A549 (cell line): Measurements from ENCODE around the gene C5orf34. TPM values are rescaled to one million over a fixed set of nuclear protein-coding genes. Genes with fewer than 3 reads are reported as not detected.

Experiments used
- ATAC-seq, 2 experiments: fragments of 200-7000 bp in 1 of 2; fragments of >200 bp in 1 of 2; cut with Nextera tagmentation in 1 of 2; cut with Tn5 transposase in 1 of 2; 3 replicates each; pipeline versions ENCODE4 v1.8.0 to v1.9.1; 2018 to 2020; ENCODE audit warnings: mild to moderate bottlenecking in 1 of 2, moderate library complexity in 1 of 2
- CTCF ChIA-PET: fragments of 300-600 bp; sonication (Branson Sonifier 250); formaldehyde crosslinking; extraction: SDS; loops from one replicate; lab custom pipeline; 2021; ENCODE audit warnings: antibody characterized with exemption, inconsistent platforms; lab: Yijun Ruan, JAX
- POLR2A ChIA-PET: fragments of 350-600 bp; formaldehyde crosslinking; extraction: SDS; loops from one replicate; lab custom pipeline; 2021; ENCODE audit warnings: antibody characterized with exemption, inconsistent platforms; lab: Yijun Ruan, JAX
- DNase-seq, 2 experiments: peaks; one replicate each; pipeline versions ENCODE4 v3.0.0 to v3.0.0-alpha.2; 2011 to 2016; ENCODE audit warnings: low read depth in 1 of 2, low spot score in 1 of 2
- FAIRE-seq: peaks from 2 replicates; lab custom pipeline; 2011; peaks lifted over from hg19 to GRCh38; lab: Jason Lieb, UNC
- H3K27ac ChIP-seq, 2 experiments: fragments of >200 bp; sonication (Bioruptor Twin); formaldehyde crosslinking; 3 replicates each; pipeline ENCODE4 v1.5.1; 2016 to 2017
- H3K4me1 ChIP-seq: fragments of >200 bp; sonication (Bioruptor Twin); formaldehyde crosslinking; 3 replicates; pipeline ENCODE4 v1.6.1; 2016
- H3K4me2 ChIP-seq: fragments of >200 bp; sonication (Bioruptor Twin); formaldehyde crosslinking; 3 replicates; pipeline ENCODE4 v1.6.1; 2016
- H3K4me3 ChIP-seq: fragments of >200 bp; sonication (Bioruptor Twin); formaldehyde crosslinking; 3 replicates; pipeline ENCODE4 v1.5.1; 2016
- H3K9me3 ChIP-seq: fragments of >200 bp; sonication (Bioruptor Twin); formaldehyde crosslinking; 3 replicates; pipeline ENCODE4 v1.6.1; 2016
- CBX2 ChIP-seq: fragments of 200-600 bp; sonication (generic); IDR thresholded peaks from 2 replicates; pipeline ENCODE4 v1.6.1; 2016; ENCODE audit warnings: low read depth, mild to moderate bottlenecking, borderline replicate concordance
- CBX8 ChIP-seq: fragments of 200-600 bp; sonication (generic); IDR thresholded peaks from 2 replicates; pipeline ENCODE4 v1.6.1; 2016
- CEBPB ChIP-seq, 2 experiments: fragments of >200 bp in 1 of 2; sonication (Bioruptor Twin) in 1 of 2; formaldehyde crosslinking in 1 of 2; IDR thresholded peaks; 2 replicates each; pipeline ENCODE4 v1.6.1; 2012 to 2016
- CHD2 ChIP-seq: fragments of 150-350 bp; IDR thresholded peaks from 2 replicates; pipeline ENCODE4 v1.6.1; 2014; ENCODE audit warnings: low read length; ENCODE audit not compliant: partially characterized antibody
- CHD4 ChIP-seq: fragments of 200-600 bp; sonication (generic); IDR thresholded peaks from 2 replicates; pipeline ENCODE4 v1.6.1; 2016; ENCODE audit warnings: antibody characterized with exemption, mild to moderate bottlenecking, borderline replicate concordance
- EHMT2 ChIP-seq: fragments of 200-600 bp; sonication (generic); IDR thresholded peaks from 2 replicates; pipeline ENCODE4 v1.6.1; 2016; ENCODE audit warnings: antibody characterized with exemption, low read depth, mild to moderate bottlenecking, moderate library complexity
- EP300 ChIP-seq, 2 experiments: fragments of >200 bp; sonication (Bioruptor Twin); formaldehyde crosslinking; IDR thresholded peaks; 2 replicates in 1 of 2; 3 replicates in 1 of 2; pipeline ENCODE4 v1.6.1; 2016 to 2017
- FOSB ChIP-seq: fragments of 250-450 bp; sonication (Bioruptor Pico); IDR thresholded peaks from 2 replicates; pipeline ENCODE4 v1.5.0; 2020; ENCODE audit warnings: mild to moderate bottlenecking, moderate library complexity
- FOSL2 ChIP-seq, 2 experiments: fragments of 450-650 bp in 1 of 2; fragments of >200 bp in 1 of 2; sonication (Bioruptor Twin) in 1 of 2; formaldehyde crosslinking; IDR thresholded peaks; 2 replicates each; pipeline versions ENCODE4 v1.5.0 to v1.6.1; 2016 to 2020; ENCODE audit warnings: mild to moderate bottlenecking in 1 of 2, moderate library complexity in 1 of 2
- FOXS1 ChIP-seq: fragments of 250-450 bp; sonication (Bioruptor Pico); IDR thresholded peaks from 2 replicates; pipeline ENCODE4 v1.5.0; 2020; ENCODE audit warnings: mild to moderate bottlenecking, moderate library complexity
- GATA3 ChIP-seq: IDR thresholded peaks from 2 replicates; pipeline ENCODE4 v1.6.1; 2012; ENCODE audit warnings: borderline replicate concordance
- HDAC2 ChIP-seq: fragments of 200-600 bp; sonication (generic); IDR thresholded peaks from 2 replicates; pipeline ENCODE4 v1.6.1; 2016
- HEYL ChIP-seq: fragments of 250-450 bp; sonication (Bioruptor Pico); IDR thresholded peaks from 2 replicates; pipeline ENCODE4 v1.8.0; 2021; ENCODE audit warnings: mild to moderate bottlenecking, moderate library complexity
- HOXB5 ChIP-seq: fragments of 250-450 bp; sonication (Bioruptor Pico); IDR thresholded peaks from 2 replicates; pipeline ENCODE4 v1.5.0; 2020; ENCODE audit warnings: mild to moderate bottlenecking, moderate library complexity
- JUN ChIP-seq, 2 experiments: fragments of >200 bp; sonication (Bioruptor Twin); formaldehyde crosslinking; IDR thresholded peaks; 2 replicates in 1 of 2; 3 replicates in 1 of 2; pipeline ENCODE4 v1.6.1; 2016 to 2017
- KDM1A ChIP-seq: fragments of 200-600 bp; sonication (generic); IDR thresholded peaks from 2 replicates; pipeline ENCODE4 v1.6.1; 2016; ENCODE audit warnings: low read depth, mild to moderate bottlenecking
- MAFK ChIP-seq: fragments of 450-650 bp; IDR thresholded peaks from 2 replicates; pipeline ENCODE4 v1.6.1; 2014; ENCODE audit not compliant: partially characterized antibody
- NFE2L2 ChIP-seq: fragments of 150-350 bp; conservative IDR thresholded peaks from 2 replicates; pipeline ENCODE4 v1.6.1; 2014; ENCODE audit warnings: low read length
- NR3C1 ChIP-seq: fragments of >200 bp; sonication (Bioruptor Twin); formaldehyde crosslinking; IDR thresholded peaks from 3 replicates; pipeline ENCODE4 v1.6.1; 2017
- POLR2A ChIP-seq: IDR thresholded peaks from 2 replicates; pipeline ENCODE4 v1.6.1; 2012; ENCODE audit warnings: mild to moderate bottlenecking, low read length
- POLR2AphosphoS2 ChIP-seq: conservative IDR thresholded peaks from 2 replicates; pipeline ENCODE4 v1.6.1; 2012; ENCODE audit warnings: low read length, improper control_type of control experiment, inconsistent platforms
- RAD21 ChIP-seq, 2 experiments: fragments of >200 bp in 1 of 2; sonication (Bioruptor Twin) in 1 of 2; formaldehyde crosslinking in 1 of 2; IDR thresholded peaks in 1 of 2; conservative IDR thresholded peaks in 1 of 2; 2 replicates in 1 of 2; 3 replicates in 1 of 2; pipeline ENCODE4 v1.6.1; 2012 to 2018; ENCODE audit warnings: inconsistent platforms in 1 of 2
- RCOR1 ChIP-seq: fragments of 150-350 bp; IDR thresholded peaks from 2 replicates; pipeline ENCODE4 v1.6.1; 2014; ENCODE audit warnings: antibody characterized with exemption, low read length, low read depth
- RFX5 ChIP-seq: fragments of 450-650 bp; IDR thresholded peaks from 2 replicates; pipeline ENCODE4 v1.7.1; 2014; ENCODE audit warnings: antibody characterized with exemption, mild to moderate bottlenecking, moderate library complexity
- RNF2 ChIP-seq: fragments of 200-600 bp; sonication (generic); IDR thresholded peaks from 2 replicates; pipeline ENCODE4 v1.6.1; 2016; ENCODE audit warnings: low read depth, mild to moderate bottlenecking, antibody characterized with exemption, moderate library complexity, borderline replicate concordance
- SMC3 ChIP-seq: fragments of >200 bp; sonication (Bioruptor Twin); formaldehyde crosslinking; IDR thresholded peaks from 3 replicates; pipeline ENCODE4 v1.6.1; 2018; ENCODE audit warnings: inconsistent platforms
- TP53 ChIP-seq: fragments of 250-450 bp; sonication (Bioruptor Pico); IDR thresholded peaks from 2 replicates; pipeline ENCODE4 v1.5.0; 2021; ENCODE audit warnings: mild to moderate bottlenecking, moderate library complexity
- ZC3H11A ChIP-seq: fragments of 450-650 bp; IDR thresholded peaks from 2 replicates; pipeline ENCODE4 v1.6.1; 2014; ENCODE audit warnings: antibody characterized with exemption, mild to moderate bottlenecking
- ZNF302 ChIP-seq: fragments of 250-450 bp; sonication (Bioruptor Pico); IDR thresholded peaks from 2 replicates; pipeline ENCODE4 v1.9.0; 2021; ENCODE audit warnings: inconsistent platforms, mild to moderate bottlenecking, moderate library complexity
- WGBS: methylation state at CpG from one replicate; pipeline ENCODE4 v1.1.6; 2017; ENCODE audit errors: missing lambda C conversion rate; 5-methylcytosine and 5-hydroxymethylcytosine counted together
- polyA plus RNA-seq, 4 experiments: library from polyadenylated mRNA; depleted of rRNA in 3 of 4; stranded (reverse); fragments of >200 nt; fragmentation: RNase III in 1 of 4; extraction: RNeasy Plus Mini Kit Qiagen cat#74134 plus additional on column Dnase treatment in 1 of 4; gene quantifications; 2 replicates in 3 of 4; 3 replicates in 1 of 4; pipeline ENCODE4 v1.2.3, GENCODE V29; 2011 to 2017
- TF ChIP-seq, protein P1 (sequence below): fragments of 200-600 bp; sonication (generic); IDR thresholded peaks from 2 replicates; pipeline ENCODE4 v1.6.1; 2016; ENCODE audit warnings: antibody characterized with exemption, mild to moderate bottlenecking, moderate library complexity
- TF ChIP-seq, protein P2 (sequence below): fragments of 450-650 bp; IDR thresholded peaks from 2 replicates; pipeline ENCODE4 v1.6.1; 2014; ENCODE audit warnings: antibody characterized with exemption
- TF ChIP-seq, protein P3 (sequence below): fragments of >200 bp; sonication (Bioruptor Twin); formaldehyde crosslinking; IDR thresholded peaks from 2 replicates; pipeline ENCODE4 v1.6.1; 2016
- TF ChIP-seq, protein P4 (sequence below): IDR thresholded peaks from 2 replicates; pipeline ENCODE4 v1.6.1; 2012; ENCODE audit warnings: low read depth, borderline replicate concordance
- TF ChIP-seq, protein P5 (sequence below): IDR thresholded peaks from 2 replicates; pipeline ENCODE4 v1.6.1; 2012
- TF ChIP-seq, protein P6 (sequence below): fragments of >200 bp; sonication (Bioruptor Twin); formaldehyde crosslinking; IDR thresholded peaks from 3 replicates; pipeline ENCODE4 v1.6.1; 2016

C5orf34 gene
- polyA plus RNA-seq, 2 of the 4 experiments (the other 2 are of a cell fraction) = 7.6 to 16.1 TPM

DNA sequence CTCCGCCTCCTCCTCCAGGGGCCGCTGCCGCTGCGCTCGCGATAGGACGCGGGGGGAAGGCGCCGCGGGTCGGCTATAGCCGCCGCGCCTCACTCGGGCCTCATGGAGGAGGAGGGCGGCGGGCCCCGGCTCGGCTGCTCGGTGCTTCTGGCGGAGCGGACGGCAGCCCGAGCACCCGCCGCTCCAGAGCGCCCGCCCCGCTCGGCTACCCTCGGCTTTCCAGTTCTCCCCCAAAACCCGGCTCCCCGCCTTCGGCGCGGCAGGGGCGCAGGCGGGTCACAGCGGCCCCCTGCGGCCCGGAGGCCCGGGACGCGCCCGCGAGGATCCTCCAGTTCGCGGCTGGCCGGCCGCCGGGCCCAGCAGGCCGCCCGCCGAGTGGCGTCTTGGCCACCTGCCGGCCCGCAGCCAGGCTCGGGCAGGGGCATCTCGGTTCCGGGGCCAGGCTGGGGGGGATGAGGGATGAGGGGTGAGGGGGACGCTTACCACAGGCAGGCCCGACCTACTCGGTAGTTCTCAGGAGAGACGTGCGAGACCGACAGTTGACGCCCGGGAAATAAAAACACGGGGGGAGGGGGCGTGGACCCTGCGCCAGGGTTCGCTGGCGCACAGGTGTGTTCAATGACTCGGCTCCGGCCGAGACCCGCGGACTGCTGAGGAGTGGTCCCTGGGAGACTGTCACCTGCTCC, 42.1 kb upstream of the C5orf34 start, which contains the start of gene PAIP1:
Gene PAIP1 (minus strand): TSS at position 221 of the 686 bp plus-strand sequence. CDS start 231 bp downstream, outside the sequence.
- peak; percentile 75 to 90 for DNase-seq
- peak within 1 kb of the TSS; percentile 93 for H3K4me3 ChIP-seq
- CTCF ChIA-PET = interaction anchor here (0.9 to 1.8 kb wide), 3 partner anchors 20 to 39 kb away, joined by 3 to 6 read pairs (median 3); no protein-coding TSS in a partner anchor
- H3K4me2 ChIP-seq = peak within 1 kb of the TSS; percentile 92
- ATAC-seq = peak; percentile 91 to 96
- H3K9me3 ChIP-seq = no peaks in the 10 kb centered on the region
- POLR2A ChIA-PET = interaction anchor here (1.3 kb wide), 2 partner anchors 9 to 16 kb away, joined by 4 to 5 read pairs; no protein-coding TSS in a partner anchor
- 0% methylated on average over 8 of the region's 79 CpGs for WGBS
- H3K4me1 ChIP-seq = peaks cover 23% of the 10 kb centered on the region; the same call in 2 of the 3 replicates
- FAIRE-seq = no peak
- peak within 1 kb of the TSS; percentile 93 to 99 for H3K27ac ChIP-seq
- no peak for TF ChIP-seq POLR2AphosphoS2
- TF ChIP-seq, protein P1, sequence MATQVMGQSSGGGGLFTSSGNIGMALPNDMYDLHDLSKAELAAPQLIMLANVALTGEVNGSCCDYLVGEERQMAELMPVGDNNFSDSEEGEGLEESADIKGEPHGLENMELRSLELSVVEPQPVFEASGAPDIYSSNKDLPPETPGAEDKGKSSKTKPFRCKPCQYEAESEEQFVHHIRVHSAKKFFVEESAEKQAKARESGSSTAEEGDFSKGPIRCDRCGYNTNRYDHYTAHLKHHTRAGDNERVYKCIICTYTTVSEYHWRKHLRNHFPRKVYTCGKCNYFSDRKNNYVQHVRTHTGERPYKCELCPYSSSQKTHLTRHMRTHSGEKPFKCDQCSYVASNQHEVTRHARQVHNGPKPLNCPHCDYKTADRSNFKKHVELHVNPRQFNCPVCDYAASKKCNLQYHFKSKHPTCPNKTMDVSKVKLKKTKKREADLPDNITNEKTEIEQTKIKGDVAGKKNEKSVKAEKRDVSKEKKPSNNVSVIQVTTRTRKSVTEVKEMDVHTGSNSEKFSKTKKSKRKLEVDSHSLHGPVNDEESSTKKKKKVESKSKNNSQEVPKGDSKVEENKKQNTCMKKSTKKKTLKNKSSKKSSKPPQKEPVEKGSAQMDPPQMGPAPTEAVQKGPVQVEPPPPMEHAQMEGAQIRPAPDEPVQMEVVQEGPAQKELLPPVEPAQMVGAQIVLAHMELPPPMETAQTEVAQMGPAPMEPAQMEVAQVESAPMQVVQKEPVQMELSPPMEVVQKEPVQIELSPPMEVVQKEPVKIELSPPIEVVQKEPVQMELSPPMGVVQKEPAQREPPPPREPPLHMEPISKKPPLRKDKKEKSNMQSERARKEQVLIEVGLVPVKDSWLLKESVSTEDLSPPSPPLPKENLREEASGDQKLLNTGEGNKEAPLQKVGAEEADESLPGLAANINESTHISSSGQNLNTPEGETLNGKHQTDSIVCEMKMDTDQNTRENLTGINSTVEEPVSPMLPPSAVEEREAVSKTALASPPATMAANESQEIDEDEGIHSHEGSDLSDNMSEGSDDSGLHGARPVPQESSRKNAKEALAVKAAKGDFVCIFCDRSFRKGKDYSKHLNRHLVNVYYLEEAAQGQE = peak; percentile 59
- no peak for TF ChIP-seq ZNF302
- TF ChIP-seq, protein P2, sequence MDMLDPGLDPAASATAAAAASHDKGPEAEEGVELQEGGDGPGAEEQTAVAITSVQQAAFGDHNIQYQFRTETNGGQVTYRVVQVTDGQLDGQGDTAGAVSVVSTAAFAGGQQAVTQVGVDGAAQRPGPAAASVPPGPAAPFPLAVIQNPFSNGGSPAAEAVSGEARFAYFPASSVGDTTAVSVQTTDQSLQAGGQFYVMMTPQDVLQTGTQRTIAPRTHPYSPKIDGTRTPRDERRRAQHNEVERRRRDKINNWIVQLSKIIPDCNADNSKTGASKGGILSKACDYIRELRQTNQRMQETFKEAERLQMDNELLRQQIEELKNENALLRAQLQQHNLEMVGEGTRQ = no peak
- no peak for TF ChIP-seq CHD4
- TF ChIP-seq FOSL2 (IDR thresholded peaks at IDR 0.05) = no peak
- no peak for TF ChIP-seq FOSL2 (CRISPR knock-in tag; IDR thresholded peaks at IDR 0.05)
- TF ChIP-seq NFE2L2 = no peak
- peak; percentile 23; the same call in 1 of the 3 replicates for TF ChIP-seq SMC3
- no peak for TF ChIP-seq GATA3
- TF ChIP-seq FOXS1 (CRISPR knock-in tag) = no peak
- TF ChIP-seq POLR2A = peak; percentile 43
- TF ChIP-seq, protein P3, sequence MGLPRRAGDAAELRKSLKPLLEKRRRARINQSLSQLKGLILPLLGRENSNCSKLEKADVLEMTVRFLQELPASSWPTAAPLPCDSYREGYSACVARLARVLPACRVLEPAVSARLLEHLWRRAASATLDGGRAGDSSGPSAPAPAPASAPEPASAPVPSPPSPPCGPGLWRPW = no peak
- no peak for TF ChIP-seq CBX8
- TF ChIP-seq HEYL (CRISPR knock-in tag) = no peak
- TF ChIP-seq EHMT2 = no peak
- TF ChIP-seq HOXB5 (CRISPR knock-in tag) = 0 out of 2 replicates have a peak, but pooled peaks have one; percentile 32
- TF ChIP-seq, protein P4, sequence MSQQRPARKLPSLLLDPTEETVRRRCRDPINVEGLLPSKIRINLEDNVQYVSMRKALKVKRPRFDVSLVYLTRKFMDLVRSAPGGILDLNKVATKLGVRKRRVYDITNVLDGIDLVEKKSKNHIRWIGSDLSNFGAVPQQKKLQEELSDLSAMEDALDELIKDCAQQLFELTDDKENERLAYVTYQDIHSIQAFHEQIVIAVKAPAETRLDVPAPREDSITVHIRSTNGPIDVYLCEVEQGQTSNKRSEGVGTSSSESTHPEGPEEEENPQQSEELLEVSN = no peak
- TF ChIP-seq TP53 = peak; percentile 13; the same call in 1 of the 2 replicates
- TF ChIP-seq RCOR1 = no peak
- no peak for TF ChIP-seq CBX2
- no peak for TF ChIP-seq HDAC2
- peak; percentile 59 to 93; a peak in 4 of 5 replicates for TF ChIP-seq JUN (IDR thresholded peaks at IDR 0.05)
- TF ChIP-seq NR3C1 = no peak
- no peak for TF ChIP-seq RAD21 (conservative IDR thresholded peaks at IDR 0.05 in 1 of 2, IDR thresholded peaks at IDR 0.05 in 1 of 2)
- TF ChIP-seq CHD2 = peak; percentile 43
- no peak for TF ChIP-seq ZC3H11A
- no peak for TF ChIP-seq KDM1A
- TF ChIP-seq, protein P5, sequence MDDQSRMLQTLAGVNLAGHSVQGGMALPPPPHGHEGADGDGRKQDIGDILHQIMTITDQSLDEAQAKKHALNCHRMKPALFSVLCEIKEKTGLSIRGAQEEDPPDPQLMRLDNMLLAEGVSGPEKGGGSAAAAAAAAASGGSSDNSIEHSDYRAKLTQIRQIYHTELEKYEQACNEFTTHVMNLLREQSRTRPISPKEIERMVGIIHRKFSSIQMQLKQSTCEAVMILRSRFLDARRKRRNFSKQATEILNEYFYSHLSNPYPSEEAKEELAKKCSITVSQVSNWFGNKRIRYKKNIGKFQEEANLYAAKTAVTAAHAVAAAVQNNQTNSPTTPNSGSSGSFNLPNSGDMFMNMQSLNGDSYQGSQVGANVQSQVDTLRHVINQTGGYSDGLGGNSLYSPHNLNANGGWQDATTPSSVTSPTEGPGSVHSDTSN = no peak
- TF ChIP-seq RFX5 = no peak
- TF ChIP-seq, protein P6, sequence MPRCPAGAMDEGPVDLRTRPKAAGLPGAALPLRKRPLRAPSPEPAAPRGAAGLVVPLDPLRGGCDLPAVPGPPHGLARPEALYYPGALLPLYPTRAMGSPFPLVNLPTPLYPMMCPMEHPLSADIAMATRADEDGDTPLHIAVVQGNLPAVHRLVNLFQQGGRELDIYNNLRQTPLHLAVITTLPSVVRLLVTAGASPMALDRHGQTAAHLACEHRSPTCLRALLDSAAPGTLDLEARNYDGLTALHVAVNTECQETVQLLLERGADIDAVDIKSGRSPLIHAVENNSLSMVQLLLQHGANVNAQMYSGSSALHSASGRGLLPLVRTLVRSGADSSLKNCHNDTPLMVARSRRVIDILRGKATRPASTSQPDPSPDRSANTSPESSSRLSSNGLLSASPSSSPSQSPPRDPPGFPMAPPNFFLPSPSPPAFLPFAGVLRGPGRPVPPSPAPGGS = peak; percentile 84
- no peak for TF ChIP-seq RNF2
- no peak for TF ChIP-seq EP300 (IDR thresholded peaks at IDR 0.05)
- TF ChIP-seq FOSB (CRISPR knock-in tag) = no peak
- TF ChIP-seq MAFK = no peak
- no peak for TF ChIP-seq CEBPB (IDR thresholded peaks at IDR 0.05)
